Measurements from ENCODE around the gene MYPOP. TPM values are rescaled to one million over a fixed set of nuclear protein-coding genes. Genes with fewer than 3 reads are reported as not detected.

MYPOP gene
- total and polyA plus RNA-seq, 2 of the 13 experiments (the other 11 are each of a cell fraction or from before 2014, with no cell fraction given): 2.3 to 2.7 TPM

DNA sequence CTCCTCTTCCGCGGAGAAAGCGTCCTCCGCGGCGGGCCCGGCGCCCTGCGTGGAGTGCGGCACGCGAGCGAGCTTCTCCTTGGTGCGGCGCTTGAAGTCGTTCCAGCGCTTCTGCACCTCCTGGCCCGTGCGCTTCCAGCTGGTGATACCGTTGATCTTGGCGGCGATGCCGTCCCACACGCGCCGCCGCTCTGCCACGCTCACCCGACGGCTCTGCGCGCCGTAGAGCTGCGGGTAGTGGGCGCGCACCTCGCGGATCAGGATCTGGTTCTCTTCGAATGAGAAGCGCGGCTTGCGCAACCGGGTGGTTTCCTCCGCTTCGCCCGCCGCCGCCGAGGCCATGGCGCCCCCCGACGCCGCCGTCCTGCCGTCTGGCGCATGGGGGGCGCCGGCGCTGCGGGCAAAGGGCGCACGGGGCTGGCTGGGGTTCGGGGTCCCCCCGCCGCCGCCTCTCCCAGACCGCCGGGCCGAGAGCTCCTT is 941 bp downstream of the MYPOP start (continued):
- no peak for TF ChIP-seq ZNF556 (CRISPR knock-in tag; IDR thresholded peaks at IDR 0.05; ENCODE audit: borderline replicate concordance)
- TF ChIP-seq, protein P1, sequence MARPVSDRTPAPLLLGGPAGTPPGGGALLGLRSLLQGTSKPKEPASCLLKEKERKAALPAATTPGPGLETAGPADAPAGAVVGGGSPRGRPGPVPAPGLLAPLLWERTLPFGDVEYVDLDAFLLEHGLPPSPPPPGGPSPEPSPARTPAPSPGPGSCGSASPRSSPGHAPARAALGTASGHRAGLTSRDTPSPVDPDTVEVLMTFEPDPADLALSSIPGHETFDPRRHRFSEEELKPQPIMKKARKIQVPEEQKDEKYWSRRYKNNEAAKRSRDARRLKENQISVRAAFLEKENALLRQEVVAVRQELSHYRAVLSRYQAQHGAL (CRISPR knock-in tag; IDR thresholded peaks at IDR 0.05; ENCODE audit: not compliant biosample characterization): no peak
- TF ChIP-seq, protein P2, sequence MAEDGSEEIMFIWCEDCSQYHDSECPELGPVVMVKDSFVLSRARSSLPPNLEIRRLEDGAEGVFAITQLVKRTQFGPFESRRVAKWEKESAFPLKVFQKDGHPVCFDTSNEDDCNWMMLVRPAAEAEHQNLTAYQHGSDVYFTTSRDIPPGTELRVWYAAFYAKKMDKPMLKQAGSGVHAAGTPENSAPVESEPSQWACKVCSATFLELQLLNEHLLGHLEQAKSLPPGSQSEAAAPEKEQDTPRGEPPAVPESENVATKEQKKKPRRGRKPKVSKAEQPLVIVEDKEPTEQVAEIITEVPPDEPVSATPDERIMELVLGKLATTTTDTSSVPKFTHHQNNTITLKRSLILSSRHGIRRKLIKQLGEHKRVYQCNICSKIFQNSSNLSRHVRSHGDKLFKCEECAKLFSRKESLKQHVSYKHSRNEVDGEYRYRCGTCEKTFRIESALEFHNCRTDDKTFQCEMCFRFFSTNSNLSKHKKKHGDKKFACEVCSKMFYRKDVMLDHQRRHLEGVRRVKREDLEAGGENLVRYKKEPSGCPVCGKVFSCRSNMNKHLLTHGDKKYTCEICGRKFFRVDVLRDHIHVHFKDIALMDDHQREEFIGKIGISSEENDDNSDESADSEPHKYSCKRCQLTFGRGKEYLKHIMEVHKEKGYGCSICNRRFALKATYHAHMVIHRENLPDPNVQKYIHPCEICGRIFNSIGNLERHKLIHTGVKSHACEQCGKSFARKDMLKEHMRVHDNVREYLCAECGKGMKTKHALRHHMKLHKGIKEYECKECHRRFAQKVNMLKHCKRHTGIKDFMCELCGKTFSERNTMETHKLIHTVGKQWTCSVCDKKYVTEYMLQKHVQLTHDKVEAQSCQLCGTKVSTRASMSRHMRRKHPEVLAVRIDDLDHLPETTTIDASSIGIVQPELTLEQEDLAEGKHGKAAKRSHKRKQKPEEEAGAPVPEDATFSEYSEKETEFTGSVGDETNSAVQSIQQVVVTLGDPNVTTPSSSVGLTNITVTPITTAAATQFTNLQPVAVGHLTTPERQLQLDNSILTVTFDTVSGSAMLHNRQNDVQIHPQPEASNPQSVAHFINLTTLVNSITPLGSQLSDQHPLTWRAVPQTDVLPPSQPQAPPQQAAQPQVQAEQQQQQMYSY (CRISPR knock-in tag; IDR thresholded peaks at IDR 0.05): 0 out of 2 replicates have a peak, but pooled peaks have one; percentile 30
- no peak for TF ChIP-seq ZNF33A (CRISPR knock-in tag; IDR thresholded peaks at IDR 0.05; ENCODE audit: borderline replicate concordance)
- TF ChIP-seq ZNF883 (CRISPR knock-in tag; IDR thresholded peaks at IDR 0.05; ENCODE audit: not compliant biosample characterization): peak; percentile 40
- TF ChIP-seq ZNF792 (CRISPR knock-in tag; IDR thresholded peaks at IDR 0.05): no peak
- peak; percentile 58 for TF ChIP-seq SKI (IDR thresholded peaks at IDR 0.05; ENCODE audit: partially characterized antibody)
- no peak for TF ChIP-seq NFATC3 (CRISPR knock-in tag; IDR thresholded peaks at IDR 0.05)
- TF ChIP-seq, protein P3, sequence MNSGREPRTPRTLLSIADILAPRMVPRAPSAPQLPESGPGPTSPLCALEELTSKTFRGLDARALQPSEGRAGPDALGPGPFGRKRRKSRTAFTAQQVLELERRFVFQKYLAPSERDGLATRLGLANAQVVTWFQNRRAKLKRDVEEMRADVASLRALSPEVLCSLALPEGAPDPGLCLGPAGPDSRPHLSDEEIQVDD (CRISPR knock-in tag; IDR thresholded peaks at IDR 0.05; ENCODE audit: borderline replicate concordance): 0 out of 2 replicates have a peak, but pooled peaks have one; percentile 28
- TF ChIP-seq, protein P4, sequence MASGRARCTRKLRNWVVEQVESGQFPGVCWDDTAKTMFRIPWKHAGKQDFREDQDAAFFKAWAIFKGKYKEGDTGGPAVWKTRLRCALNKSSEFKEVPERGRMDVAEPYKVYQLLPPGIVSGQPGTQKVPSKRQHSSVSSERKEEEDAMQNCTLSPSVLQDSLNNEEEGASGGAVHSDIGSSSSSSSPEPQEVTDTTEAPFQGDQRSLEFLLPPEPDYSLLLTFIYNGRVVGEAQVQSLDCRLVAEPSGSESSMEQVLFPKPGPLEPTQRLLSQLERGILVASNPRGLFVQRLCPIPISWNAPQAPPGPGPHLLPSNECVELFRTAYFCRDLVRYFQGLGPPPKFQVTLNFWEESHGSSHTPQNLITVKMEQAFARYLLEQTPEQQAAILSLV (CRISPR knock-in tag; IDR thresholded peaks at IDR 0.05; ENCODE audit: borderline replicate concordance): no peak
- TF ChIP-seq PHF21A (CRISPR knock-in tag; IDR thresholded peaks at IDR 0.05): 0 out of 2 replicates have a peak, but pooled peaks have one; percentile 27
- TF ChIP-seq, protein P5, sequence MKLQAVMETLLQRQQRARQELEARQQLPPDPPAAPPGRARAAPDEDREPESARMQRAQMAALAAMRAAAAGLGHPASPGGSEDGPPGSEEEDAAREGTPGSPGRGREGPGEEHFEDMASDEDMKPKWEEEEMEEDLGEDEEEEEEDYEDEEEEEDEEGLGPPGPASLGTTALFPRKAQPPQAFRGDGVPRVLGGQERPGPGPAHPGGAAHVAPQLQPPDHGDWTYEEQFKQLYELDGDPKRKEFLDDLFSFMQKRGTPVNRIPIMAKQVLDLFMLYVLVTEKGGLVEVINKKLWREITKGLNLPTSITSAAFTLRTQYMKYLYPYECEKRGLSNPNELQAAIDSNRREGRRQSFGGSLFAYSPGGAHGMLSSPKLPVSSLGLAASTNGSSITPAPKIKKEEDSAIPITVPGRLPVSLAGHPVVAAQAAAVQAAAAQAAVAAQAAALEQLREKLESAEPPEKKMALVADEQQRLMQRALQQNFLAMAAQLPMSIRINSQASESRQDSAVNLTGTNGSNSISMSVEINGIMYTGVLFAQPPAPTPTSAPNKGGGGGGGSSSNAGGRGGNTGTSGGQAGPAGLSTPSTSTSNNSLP (IDR thresholded peaks at IDR 0.05; ENCODE audit: low read depth, low read length): no peak
- TF ChIP-seq IRF2 (CRISPR knock-in tag; IDR thresholded peaks at IDR 0.05): no peak
- TF ChIP-seq MYC (CRISPR knock-in tag; IDR thresholded peaks at IDR 0.05; ENCODE audit: borderline replicate concordance): 0 out of 2 replicates have a peak, but pooled peaks have one; percentile 8
- TF ChIP-seq SP5 (CRISPR knock-in tag; IDR thresholded peaks at IDR 0.05; ENCODE audit: borderline replicate concordance, low read depth): no peak
- 0 out of 2 replicates have a peak, but pooled peaks have one; percentile 49 for TF ChIP-seq ZSCAN20 (CRISPR knock-in tag; IDR thresholded peaks at IDR 0.05; ENCODE audit: borderline replicate concordance)
- no peak for TF ChIP-seq ZNF207 (IDR thresholded peaks at IDR 0.05; ENCODE audit: borderline replicate concordance)
- TF ChIP-seq, protein P6, sequence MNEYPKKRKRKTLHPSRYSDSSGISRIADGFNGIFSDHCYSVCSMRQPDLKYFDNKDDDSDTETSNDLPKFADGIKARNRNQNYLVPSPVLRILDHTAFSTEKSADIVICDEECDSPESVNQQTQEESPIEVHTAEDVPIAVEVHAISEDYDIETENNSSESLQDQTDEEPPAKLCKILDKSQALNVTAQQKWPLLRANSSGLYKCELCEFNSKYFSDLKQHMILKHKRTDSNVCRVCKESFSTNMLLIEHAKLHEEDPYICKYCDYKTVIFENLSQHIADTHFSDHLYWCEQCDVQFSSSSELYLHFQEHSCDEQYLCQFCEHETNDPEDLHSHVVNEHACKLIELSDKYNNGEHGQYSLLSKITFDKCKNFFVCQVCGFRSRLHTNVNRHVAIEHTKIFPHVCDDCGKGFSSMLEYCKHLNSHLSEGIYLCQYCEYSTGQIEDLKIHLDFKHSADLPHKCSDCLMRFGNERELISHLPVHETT (CRISPR knock-in tag; conservative IDR thresholded peaks at IDR 0.05): 0 out of 2 replicates have a peak, but pooled peaks have one; percentile 14
